ENCODE data around the gene PPIF. TPM values are rescaled to one million over a fixed set of nuclear protein-coding genes. Genes with fewer than 3 reads are reported as not detected.

The PPIF gene
- total RNA-seq, 3 donors from 2014 or later: 16.0 to 39.3 (median 30.7) TPM

- no peak for TF ChIP-seq CTCF (IDR thresholded peaks at IDR 0.05)
- no peak for TF ChIP-seq POLR2AphosphoS5 (IDR thresholded peaks at IDR 0.05)
- no peak for TF ChIP-seq POLR2A (IDR thresholded peaks at IDR 0.05)
- intact Hi-C loops (cut with DNase I; ENCODE audit: low total_unique reads): no loop called here
- H3K4me3 ChIP-seq: no peak overlapping the region
- no peak for DNase-seq (ENCODE audit: low spot score in 2 of 2)
- H3K36me3 ChIP-seq: peaks cover 11% of the 10 kb centered on the region
- no peaks in the 10 kb centered on the region for H3K27me3 ChIP-seq
- H3K4me1 ChIP-seq: no peaks in the 10 kb centered on the region
- H3K27ac ChIP-seq: no peak overlapping the region
- H3K9me3 ChIP-seq: no peaks in the 10 kb centered on the region
Measured at GRCh38 chr10:79310911-79311573, 36.2 kb upstream of the PPIF start.

- intact Hi-C loops (cut with DNase I; ENCODE audit: low total_unique reads): no loop called here
- TF ChIP-seq POLR2AphosphoS5 (IDR thresholded peaks at IDR 0.05) (no peak), CTCF (IDR thresholded peaks at IDR 0.05) (no peak), POLR2A (IDR thresholded peaks at IDR 0.05) (no peak)
- peaks cover 8% of the 10 kb centered on the region for H3K36me3 ChIP-seq
- H3K27me3 ChIP-seq: no peaks in the 10 kb centered on the region
- H3K9me3 ChIP-seq: no peaks in the 10 kb centered on the region
- no peak overlapping the region for H3K4me3 ChIP-seq
- H3K4me1 ChIP-seq: no peaks in the 10 kb centered on the region
- DNase-seq (ENCODE audit: low spot score in 2 of 2): no peak
- no peak overlapping the region for H3K27ac ChIP-seq
Measured at GRCh38 chr10:79311581-79312407, 35.5 kb upstream of the PPIF start.

GRCh38 chr10:79312601-79313187 lies 34.6 kb upstream of the PPIF start:
- H3K4me1 ChIP-seq: no peaks in the 10 kb centered on the region
- intact Hi-C loops (cut with DNase I; ENCODE audit: low total_unique reads): no loop called here
- H3K9me3 ChIP-seq: no peaks in the 10 kb centered on the region
- H3K36me3 ChIP-seq: peaks cover 4% of the 10 kb centered on the region
- no peak overlapping the region for H3K4me3 ChIP-seq
- no peak for DNase-seq (ENCODE audit: low spot score in 2 of 2)
- TF ChIP-seq CTCF (IDR thresholded peaks at IDR 0.05) (no peak), POLR2AphosphoS5 (IDR thresholded peaks at IDR 0.05) (no peak), POLR2A (IDR thresholded peaks at IDR 0.05) (no peak)
- no peak overlapping the region for H3K27ac ChIP-seq
- H3K27me3 ChIP-seq: no peaks in the 10 kb centered on the region

GRCh38 chr10:79313320-79313719 lies 33.9 kb upstream of the PPIF start:
- TF ChIP-seq POLR2A (IDR thresholded peaks at IDR 0.05): no peak
- TF ChIP-seq POLR2AphosphoS5 (IDR thresholded peaks at IDR 0.05): no peak
- no peak for TF ChIP-seq CTCF (IDR thresholded peaks at IDR 0.05)
- H3K9me3 ChIP-seq: no peaks in the 10 kb centered on the region
- intact Hi-C loops (cut with DNase I; ENCODE audit: low total_unique reads): no loop called here
- DNase-seq (ENCODE audit: low spot score in 2 of 2): no peak
- H3K27me3 ChIP-seq: no peaks in the 10 kb centered on the region
- H3K27ac ChIP-seq: no peak overlapping the region
- H3K4me3 ChIP-seq: no peak overlapping the region
- H3K36me3 ChIP-seq: peaks cover 4% of the 10 kb centered on the region
- H3K4me1 ChIP-seq: no peaks in the 10 kb centered on the region

Measured in breast epithelium (tissue), 4 donors.